NCI-H82 (cell line): ENCODE measurements around the gene MEGF9.
A peak's percentile ranks its signal among the peaks of the same experiment; 100 is the strongest.
"Not testable (repeated sequence)": the region's sequence is repeated elsewhere in the genome, so short reads cannot be mapped to it uniquely, and the experiment has no call there.

Experiments
- DNase-seq: peaks from one replicate; lab custom pipeline; 2025; lab: John Stamatoyannopoulos, UW

Gene MEGF9

DNA sequence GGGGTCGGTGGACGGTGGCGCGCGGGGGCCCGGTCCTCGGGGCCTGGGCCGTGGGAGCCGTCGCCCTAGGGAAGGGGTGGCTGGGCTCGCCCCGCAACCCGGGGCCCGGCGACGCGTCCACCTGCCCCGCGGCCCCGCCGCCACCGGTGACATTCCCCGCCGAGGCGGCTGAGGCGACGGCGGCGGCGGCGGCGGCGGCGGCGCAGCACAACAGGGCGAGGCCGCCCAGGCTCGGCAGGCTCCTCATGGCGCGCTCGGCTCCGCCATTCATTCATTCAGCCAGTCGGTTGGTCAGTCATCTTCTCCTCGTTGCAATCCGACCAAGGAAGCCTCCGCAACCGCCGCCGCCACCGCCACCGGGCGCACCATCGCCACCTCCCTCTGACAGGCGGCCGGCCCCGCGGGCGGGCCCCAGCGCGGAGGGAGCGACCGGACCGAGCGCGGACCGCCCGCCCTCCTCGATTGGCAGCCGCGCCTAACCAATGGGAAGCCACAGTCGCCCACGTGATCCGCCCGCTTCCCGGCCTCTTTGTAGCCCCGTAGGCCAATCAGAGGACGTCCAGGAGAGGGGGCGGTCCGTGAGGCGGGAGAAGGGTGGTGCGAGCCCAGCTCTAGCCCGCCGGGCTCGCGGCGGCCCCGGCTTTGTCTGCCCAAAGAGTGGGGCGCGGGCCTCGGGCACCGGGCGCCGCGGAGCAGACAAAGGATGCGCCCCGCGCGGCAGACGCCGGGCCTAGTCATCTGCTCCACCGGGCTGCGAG is at the start of gene MEGF9:
Gene MEGF9 (minus strand): TSS at position 383 of the 758 bp plus-strand sequence. CDS start 112 bp downstream, at position 271.
- peak; percentile 99 for DNase-seq

GRCh38 chr9:120761006-120761405 is 46.7 kb upstream of the MEGF9 start:
- DNase-seq = no peak

DNA sequence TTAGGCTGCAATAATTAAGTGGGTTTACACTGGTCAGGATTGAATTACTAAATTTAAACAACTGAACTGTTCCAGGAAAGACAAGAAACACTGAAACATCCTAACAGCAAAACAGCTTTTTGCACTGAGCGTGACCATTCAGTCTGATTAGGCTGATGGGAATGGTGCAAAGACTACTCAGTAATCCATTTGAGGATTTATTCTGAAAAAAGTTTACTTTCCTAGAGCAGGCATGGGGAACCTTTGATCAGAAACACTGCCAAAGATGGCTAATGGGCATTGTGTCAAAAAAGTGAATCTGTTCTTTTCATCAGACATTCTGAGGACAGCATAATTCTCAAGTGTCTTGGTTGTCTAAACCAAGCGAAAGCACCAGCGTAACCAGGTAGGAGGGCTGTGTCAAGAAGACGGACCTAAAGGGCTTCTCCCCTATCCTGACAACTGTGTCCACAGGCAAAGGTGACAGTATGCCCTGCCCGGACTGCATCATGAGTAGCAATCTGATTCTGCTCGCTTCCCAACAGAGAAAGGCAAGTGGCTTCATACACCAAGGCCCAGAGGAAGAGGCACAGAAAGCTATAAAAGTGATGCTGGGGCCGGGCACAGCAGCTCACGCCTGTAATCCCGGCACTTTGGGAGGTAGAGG is 45.6 kb upstream of the MEGF9 start:
- no peak for DNase-seq

DNA sequence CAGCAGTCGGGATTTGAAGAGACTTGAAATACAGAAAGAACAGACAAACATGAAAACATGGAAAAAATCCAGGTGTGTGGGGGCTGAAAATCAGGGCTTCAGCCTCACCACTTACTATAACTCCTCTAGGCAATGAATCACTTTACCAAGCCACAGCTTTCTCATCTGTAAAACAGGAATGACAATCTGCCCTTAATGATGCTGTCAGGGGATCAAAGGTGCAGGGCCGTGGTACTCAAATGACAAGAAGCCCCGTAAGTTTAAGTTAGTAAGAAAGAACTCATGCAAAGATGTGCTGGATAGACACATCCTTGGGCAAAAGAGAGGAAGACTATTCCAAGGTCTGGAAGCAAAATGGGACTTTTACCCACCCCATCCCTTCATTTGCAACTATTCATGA is 44.3 kb upstream of the MEGF9 start:
- no peak for DNase-seq

GRCh38 chr9:120757026-120757913 is 43.0 kb upstream of the MEGF9 start:
- DNase-seq = no peak

DNA sequence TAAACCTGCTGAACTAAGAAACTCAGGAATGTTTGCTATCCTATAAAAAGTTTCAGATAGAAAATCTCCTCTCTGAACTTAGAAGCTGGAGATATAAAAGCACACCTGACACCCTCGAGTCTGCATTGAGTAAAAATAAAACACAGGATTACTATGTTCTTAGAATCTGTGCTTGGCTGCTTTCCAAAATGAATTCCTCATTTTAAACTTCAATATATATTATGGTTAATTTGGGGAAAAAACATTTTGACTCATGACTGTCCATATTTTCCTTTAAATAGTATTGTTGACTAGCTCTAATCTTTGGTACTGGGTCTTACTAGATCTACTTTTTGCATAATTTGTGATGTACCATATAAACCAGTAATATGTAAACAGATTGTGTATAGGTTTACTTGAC is 42.3 kb upstream of the MEGF9 start:
- no peak for DNase-seq

GRCh38 chr9:120755810-120756434 is 41.7 kb upstream of the MEGF9 start:
- DNase-seq = peak; percentile 80

GRCh38 chr9:120755044-120755443 is 40.8 kb upstream of the MEGF9 start:
- DNase-seq = no peak

DNA sequence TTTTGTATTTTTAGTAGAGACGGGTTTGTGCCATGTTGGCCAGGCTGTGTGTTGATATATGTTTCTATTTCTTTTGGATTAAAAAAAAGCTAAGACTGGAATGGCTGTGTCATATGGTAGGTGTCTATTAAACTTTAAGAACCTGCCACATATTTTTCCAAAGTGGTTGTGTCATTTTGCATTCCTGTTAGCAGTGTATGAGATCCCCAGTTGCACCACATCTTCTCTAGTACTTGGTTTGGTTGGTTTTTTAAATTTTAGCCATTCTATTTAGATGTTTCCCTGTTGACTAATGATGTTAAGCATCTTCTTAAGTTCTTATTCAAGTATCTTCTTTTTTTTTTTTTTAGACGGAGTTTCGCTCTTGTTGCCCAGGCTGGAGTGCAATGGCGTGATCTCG is 36.2 kb upstream of the MEGF9 start:
- no peak for DNase-seq

DNA sequence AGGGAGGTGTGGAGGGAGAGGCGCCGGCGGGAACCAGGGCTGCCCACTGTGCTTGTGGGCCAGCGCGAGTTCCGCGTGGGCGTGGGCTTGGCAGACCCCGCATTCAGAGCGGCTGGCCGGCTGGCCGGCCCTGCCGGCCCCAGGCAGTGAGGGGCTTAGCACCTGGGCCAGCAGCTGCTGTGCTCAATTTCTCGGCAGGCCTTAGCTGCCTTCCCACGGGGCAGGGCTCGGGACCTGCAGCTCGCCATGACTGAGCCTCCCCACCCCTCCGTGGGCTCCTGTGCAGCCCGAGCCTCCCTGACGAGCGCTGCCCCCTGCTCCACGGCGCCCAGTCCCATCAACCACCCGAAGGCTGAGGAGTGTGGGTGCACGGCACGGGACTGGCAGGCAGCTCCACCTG is 32.1 kb upstream of the MEGF9 start:
- not testable (repeated sequence) for DNase-seq

DNA sequence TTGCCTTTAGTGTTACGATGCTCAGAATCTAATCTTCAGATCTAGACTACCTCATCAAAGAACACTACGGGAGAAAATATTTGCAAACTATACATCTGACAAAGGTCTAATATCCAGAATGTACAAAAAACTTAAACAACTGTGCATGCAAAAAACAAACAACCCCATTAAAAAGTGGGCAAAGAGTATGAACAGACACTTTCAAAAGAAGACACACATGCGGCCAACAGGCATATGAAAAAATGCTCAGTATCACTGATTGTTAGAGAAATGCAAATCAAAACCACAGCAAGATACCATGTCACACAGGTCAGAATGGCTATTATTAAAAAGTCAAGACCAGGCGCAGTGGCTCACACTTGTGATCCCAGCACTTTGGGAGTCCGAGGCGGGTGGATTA is 31.0 kb upstream of the MEGF9 start:
- no peak for DNase-seq

DNA sequence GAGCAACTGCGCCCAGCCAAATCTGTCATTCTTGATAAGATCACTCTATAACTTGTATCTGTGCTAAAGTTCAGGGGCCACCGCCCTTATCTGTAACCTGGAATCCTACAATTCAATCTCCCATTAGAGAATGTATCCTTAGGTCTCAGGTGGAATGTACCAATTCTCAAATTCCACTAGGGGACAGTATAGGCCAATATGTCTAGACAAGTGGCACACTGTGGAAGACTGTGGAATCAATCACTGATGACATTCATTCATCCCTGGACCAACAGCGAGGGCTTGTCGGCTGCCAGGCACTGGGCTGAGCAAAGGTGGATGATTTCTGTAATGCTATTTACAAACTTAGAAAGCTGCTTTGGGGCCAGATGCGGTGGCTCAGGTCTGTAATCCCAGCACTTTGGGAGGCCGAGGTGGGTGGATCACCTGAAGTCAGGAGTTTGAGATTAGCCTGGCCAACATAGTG is 28.7 kb upstream of the MEGF9 start:
- DNase-seq = peak; percentile 80

- DNase-seq = no peak
Observed at GRCh38 chr9:120741701-120742100, 27.4 kb upstream of the MEGF9 start.

- no peak for DNase-seq
Observed at GRCh38 chr9:120741191-120741590, 26.9 kb upstream of the MEGF9 start.

DNA sequence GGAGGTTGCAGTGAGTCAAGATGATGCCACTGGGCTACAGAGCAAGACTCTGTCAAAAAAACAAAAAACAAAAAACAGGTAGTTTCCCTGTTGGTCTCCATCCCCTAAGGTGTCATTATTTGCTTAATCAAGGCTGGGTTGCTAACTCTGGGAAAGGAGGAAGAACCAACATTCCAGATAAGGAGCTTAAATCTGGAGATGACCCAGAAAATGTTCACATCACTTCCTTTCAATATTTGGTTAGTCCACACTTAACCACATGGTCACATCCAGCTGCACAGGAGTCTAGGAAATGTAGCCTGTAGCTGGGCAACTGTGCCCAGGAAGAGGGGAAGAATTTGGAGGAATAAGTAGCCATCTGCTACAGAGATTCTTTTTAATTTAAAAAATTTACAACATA is 25.9 kb upstream of the MEGF9 start:
- no peak for DNase-seq

- no peak for DNase-seq
Observed at GRCh38 chr9:120737416-120738165, 23.3 kb upstream of the MEGF9 start.

DNA sequence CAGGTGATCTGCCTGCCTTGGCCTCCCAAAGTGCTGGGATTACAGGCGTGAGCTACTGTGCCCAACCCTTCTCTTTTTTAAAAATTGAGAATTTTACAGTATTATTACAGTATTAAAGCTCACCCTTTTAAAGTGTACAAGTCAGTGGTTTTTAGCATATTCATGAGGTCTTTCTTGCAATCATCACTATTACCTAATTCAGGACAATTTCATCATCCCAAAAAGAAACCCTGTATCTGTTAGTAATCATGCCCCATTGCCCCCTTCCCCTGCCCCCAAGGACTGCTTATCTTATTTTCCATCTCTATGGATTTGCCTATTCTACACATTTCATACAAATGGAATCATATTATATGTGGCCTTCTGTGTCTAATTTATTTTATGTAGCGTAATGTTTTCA is 22.6 kb upstream of the MEGF9 start:
- DNase-seq = no peak

GRCh38 chr9:120735415-120736126 is 21.3 kb upstream of the MEGF9 start:
- DNase-seq = no peak

- peak; percentile 64 for DNase-seq
Observed at GRCh38 chr9:120734607-120735410, 20.5 kb upstream of the MEGF9 start.

- DNase-seq = no peak
Observed at GRCh38 chr9:120733190-120733589, 18.9 kb upstream of the MEGF9 start.
